ENCODE results near the gene TEKTIP1.
A peak's percentile ranks its signal among the peaks of the same experiment; 100 is the strongest.

The TEKTIP1 gene

DNA sequence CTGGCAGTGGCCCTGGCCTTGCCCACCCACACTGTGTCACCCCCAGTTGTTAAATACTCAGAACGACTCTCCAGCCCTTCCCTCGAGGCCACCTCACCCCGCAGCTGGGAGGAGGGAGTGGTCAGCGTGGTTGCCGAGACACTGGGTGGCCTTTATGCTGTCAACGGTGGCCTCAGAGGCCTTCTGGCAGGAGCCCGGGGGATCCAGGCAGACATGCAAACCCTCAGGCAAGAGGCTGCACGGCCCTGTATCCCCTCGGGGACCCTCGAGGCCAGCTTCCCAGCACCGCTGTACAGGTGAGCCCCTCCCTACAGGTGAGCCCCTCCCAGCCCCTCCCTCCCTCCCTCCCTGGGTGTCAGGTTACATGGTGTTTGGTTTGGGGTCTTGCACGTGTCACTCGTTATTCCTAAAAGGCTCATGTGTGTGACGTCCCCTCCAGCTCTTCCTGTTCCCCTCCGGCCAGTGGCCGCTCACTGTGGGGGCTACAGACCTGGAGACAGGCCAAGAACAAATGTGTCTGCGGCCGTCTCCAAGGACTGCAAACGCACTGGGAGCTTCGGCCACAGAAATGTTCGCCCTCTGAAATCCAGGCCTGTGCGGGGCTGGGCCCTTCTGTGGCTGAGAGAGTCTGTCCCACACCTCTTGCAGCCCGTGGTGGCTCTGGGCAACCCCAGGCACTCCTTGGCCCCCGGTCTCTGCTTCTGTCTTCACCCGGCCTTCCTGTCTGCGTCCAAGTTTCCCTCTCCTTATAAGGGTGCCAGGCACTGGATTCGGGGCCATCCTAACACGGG, at the start of gene TEKTIP1:
Gene TEKTIP1, plus strand, starts transcription at position 210 of the 791 bp plus-strand sequence. Its CDS starts 4 bp downstream, at position 214.
- no peak for DNase-seq

DNA sequence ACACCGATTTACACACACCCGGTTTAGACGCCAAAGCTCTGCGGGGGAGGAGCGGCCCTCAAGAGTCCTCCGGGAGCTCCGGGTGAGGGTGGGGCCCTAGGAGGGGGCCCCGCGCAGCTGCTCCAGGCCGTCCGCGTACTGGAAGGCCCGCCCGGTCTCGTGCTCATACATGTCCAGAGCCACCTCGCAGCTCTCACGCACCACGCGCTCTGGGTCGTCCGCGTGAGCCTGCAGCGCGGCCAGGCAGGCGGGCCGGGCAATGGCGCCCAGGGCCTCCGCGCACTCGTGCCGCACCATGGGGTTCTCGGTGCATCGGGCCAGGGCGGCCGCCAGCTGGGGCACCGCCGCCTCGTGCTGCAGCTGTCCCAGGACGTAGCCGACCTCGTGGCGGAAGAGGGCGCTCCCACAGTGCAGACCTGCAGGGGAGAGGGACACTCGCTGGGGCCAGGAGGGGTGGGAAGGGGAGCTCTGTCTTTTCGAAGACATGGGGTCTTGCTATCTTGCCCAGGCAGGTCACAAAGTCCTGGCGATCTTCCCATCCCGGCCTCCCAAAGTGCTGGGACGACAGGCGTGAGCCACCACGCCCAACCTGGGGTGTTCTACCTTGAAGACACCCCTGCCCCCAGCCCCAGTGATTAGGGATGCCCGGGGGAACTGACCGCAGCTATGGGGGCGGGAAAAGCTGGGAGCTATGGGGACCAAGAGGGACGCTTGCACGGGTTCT, 47.4 kb upstream of the TEKTIP1 start:
- DNase-seq, result no peak

DNA sequence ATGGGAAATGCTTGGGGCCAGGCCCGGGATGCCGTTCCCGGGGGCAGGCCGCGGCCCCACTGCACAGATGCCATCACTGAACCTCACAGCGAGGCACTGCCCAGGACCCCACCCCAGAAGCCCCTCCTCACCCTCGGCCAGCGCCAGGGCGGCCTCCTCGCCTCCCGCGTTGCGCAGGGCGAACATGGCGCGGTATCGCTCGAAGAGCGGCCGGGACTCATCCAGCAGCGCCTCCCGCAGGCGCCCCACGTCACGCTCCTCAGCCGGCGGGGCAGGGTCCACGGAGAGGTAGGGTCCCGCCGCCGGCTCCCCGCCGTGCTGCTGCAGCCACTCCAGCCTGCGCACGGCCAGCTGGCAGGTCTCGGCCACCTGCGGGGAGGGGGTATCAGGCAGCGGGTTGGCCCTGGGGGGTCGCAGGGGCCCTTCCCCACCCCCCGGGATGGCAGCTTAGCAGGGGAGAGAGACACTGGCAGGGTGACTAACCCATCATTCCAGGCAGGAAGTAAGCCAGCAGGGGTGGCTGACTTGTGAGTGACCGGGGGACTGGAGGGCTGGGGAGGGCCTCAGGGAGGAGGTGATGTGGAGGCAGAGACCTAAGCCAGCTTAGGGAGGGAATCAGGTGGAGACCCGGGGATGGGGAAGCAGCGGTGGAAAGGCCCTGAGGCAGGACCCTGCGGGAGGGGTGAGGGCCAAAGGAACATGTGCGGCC, 46.7 kb upstream of the TEKTIP1 start:
- DNase-seq, result no peak

DNA sequence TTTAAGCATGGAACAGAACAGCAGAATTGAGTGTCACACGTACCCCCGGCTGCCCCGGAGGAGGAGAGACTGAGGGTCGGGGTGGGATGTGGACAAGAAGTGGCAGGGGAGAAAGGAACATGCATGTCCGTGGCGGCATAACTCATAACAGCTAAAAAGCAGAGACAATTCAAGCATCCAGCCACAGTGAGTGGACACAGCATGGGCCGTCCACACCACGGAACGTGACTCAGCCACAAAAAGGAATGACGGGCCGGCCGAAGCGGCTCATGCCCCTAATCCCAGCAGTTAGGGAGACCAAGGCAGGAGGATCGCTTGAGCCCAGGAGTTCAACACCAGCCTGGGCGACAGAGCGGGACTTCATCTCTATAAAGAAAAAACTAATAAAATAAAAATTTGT, 46.1 kb upstream of the TEKTIP1 start:
- no peak for DNase-seq

DNA sequence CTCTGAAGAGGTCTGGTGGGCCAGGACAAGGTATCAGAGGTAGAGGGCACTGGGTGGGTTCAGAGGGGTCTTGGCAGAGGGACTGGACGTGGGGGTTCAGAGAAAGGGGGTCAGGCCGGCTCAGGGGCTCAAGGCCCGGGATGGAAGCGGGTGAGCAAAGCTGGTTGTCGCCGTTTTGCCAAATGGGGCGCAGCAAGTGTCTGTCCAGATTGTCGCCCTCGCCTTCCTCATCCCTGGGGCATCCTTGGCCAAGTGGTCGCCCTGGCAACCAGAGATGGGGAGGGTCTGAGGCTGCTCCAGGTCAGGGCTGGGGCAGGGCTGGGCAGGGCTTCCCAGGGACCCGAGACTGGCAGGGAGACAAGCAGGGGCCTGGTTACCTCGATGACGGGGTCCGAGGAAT, 45.3 kb upstream of the TEKTIP1 start:
- no peak for DNase-seq

DNA sequence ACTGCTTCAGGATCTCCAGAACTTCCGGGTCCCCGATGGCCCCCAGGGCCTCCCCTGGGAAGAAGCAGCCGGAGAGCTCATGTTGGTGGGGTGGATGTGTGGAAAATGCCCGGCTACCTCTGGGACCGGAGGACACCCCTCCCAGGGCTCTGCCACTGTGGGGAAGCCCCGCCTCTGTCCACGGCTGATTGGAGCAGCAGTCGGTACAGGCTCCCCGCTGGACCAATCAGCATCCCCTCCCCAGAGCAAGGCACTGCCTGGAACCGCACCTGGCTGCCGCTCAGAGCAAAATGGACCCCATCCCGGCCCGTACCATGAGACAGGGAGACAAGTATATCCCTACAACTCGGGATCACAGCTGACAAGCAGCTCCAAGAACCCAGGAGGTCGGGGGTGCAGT, 44.9 kb upstream of the TEKTIP1 start:
- DNase-seq, result peak; percentile 41

DNA sequence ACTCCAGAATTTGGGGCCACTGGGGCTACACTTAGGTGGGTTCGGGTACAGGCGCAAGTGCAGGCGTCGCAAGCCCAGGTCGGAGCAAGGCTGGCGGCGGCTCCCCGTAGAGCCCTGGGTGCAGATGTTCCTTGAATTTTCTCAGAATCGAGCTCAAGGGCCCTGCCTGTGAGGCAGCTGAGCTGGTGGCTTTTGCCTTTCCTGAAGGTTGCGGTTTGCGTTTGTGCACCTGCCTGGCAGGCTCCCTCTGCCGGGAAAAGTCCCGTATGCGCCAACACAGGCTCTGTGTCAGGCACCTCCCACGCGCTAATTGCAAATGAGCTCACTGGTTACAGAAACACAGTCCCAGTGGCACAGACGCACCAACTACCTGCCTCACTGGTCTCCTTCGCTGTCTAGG, 44.4 kb upstream of the TEKTIP1 start:
- DNase-seq, result peak; percentile 48

DNA sequence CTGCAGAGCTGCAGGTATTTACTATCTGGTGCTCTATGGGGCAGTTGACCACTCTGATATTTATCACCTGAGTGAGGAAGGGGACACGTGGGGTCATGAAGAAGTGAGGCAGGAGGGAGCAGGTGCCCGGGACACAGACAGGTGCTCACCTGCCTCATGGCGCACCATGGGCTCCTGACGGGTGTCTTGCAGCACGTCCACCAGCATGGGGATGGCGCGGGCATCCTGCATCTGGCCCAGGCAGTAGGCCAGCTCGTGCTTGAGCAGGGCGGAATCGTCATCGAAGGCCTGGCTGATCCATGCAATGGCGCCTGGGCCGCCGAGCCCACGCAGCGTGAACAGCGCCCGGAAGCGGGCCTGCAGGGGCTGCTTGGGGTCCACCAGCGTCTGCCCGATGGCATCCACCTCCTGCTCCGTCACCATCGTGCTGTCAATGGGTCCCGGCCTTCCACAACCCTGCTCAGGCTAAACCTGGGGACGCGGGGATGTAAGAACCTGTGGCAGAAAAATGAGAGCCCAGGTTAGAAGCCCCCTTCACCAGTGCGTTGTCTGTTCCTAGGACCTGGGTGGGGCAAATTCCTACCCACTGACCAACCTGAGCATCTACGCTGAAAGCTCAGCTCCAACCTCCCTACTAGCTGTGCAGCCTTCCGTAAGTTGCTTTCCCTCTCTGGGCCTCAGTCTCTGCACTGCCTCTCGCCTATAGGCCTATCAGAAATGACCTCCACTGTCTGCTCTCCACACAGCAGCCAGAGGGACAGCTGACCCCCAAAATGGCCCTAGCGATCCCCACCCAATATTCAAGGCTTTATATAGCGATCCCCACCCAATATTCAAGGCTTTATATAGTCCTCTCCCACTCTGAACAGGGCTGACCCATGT, 42.3 kb upstream of the TEKTIP1 start:
- no peak for DNase-seq

DNA sequence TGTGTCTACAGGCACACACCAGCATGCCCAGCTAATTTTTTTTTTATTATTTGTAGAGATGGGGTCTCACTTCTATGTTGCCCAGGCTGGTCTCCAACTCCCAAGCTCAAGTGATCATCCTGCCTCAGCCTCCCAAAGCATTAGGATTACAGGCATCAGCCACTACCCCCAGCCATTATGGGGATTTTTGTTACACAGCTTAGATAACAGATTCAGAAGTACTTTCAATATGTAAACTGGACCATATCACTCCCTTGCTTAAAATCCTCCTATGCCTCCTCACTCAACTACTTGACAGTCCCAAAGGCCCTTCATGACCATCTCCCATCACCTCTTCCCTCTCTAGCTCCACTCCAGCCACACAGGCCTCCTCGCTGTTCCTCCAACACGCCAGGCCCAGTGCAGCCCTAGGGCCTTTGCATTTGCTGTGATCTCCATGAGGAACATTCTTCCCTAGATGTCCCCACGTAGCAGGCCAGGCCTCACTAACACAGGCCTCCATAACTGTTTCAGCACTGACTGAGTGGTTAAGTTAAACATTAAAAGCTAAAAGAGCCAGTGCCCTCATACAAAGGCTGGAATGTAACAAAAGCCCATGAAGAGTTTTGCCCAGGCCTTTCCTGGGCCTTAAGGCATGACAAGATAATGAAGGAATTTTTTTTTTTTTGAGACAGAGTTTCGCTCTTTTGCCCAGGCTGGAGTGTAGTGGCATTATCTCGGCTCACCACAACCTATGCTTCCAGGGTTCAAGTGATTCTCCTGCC, 41.0 kb upstream of the TEKTIP1 start:
- DNase-seq, result no peak

DNA sequence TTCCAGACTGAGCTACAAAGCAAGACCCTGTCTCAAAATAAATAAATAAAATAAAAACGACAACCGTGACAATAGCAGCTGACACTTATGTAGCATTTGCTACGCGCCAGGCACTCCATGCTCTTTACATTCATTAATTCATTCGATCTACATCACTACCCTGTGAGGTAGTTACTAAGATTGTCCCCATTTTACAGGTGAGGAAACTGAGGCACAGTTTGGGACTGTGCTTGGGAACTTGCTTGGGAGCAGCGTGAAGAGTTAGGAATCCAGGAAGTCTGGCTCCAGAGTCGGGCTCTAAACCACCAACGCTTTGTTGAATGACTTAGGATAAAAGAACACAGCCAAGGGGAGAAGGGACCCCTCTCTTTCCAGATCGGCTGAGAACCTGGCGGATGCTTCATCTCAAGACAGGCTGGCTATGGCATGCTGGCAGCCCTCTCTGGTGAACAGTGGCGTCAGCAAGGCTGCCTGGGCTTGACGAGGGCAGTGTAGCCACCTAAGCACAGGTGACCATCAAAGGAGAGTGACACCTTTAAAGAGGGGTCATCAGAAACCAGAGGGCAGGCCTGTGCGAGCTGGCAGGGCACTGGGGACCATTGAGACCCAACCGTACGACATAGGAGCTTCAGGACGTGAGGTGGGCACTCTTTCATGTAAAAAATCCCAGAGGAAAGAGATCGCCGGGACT, 39.1 kb upstream of the TEKTIP1 start:
- DNase-seq, result no peak

DNA sequence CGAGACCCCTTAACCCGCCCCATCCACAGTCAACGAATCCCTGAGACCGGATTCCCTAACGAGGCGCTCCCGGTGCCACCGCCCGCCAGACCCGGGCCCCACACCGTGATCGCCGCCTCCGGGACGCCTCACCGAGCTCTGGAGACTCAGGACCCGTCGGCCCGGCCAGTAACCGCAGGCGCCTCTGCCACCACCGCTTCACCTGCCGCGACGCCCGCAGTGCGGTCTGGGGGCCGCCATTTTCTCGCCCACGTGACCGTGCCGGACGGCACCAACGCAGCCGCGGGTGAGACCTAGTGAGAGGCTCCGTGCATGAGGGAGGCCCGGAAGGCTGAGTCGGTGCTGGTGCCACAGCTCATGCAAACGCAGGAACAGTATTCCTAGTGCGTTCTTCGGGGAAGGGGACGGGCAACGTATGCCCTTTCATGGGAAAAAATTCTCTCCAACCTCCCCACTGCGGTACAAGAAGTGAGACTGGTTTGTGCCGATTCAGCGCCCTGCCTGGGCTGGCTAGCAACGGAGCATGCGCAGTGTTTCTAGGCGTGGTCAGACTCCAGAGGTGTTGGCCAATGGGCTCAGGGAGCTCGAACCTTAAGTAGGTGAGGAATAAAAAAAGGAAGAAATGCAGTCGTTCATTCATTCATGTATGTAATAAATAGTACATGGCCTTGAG, 38.4 kb upstream of the TEKTIP1 start, which contains the start of gene DOHH:
Gene DOHH, minus strand, starts transcription at position 246 of the 673 bp plus-strand sequence. CDS start 3,860 bp downstream, outside the sequence.
- peak; percentile 95 for DNase-seq

DNA sequence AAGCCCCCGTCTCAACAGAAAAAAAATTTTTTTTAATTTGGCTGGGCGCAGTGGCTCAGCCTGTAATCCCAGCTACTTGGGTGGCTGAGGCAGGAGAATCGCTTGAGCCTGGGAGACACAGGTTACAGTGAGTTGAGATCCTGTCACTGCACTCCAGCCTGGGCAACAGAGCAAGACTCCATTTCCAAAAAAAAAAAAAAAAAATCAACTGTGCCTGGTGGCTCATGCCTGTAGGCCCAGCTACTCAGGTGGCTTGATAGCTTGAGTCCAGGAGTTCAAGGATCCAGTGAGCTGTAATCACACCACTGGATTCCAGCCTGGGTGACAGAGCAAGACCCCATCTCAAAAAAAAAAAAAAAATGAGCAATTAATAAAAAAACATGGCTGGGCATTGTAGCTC, 37.2 kb upstream of the TEKTIP1 start:
- DNase-seq, result no peak

DNA sequence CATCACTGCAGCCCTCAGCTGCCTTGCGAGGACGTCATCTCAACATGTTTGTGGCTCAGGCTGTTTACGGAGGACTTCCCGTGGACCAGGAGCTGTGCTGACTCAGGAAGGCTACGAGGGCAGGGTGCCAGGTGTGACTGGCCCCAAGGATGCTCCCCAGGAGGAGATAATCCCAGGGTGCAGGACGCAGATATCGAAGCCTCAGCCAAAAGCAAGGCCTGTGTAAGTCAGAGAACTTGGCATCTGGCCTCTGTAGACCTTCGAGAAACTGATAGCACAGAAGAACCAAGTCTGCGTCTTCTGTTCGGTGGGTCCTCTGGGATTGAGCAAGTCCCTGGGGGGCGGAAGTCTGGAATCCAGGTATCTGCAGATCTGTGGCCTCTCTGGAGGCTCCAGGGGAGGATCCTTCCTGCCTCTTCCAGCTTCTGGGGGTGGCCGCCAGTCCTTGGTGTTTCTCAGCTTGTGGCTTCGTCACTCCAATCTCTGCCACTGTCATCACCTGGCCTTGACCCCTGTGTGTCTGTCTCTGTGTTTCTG, 35.9 kb upstream of the TEKTIP1 start:
- DNase-seq, result no peak

DNA sequence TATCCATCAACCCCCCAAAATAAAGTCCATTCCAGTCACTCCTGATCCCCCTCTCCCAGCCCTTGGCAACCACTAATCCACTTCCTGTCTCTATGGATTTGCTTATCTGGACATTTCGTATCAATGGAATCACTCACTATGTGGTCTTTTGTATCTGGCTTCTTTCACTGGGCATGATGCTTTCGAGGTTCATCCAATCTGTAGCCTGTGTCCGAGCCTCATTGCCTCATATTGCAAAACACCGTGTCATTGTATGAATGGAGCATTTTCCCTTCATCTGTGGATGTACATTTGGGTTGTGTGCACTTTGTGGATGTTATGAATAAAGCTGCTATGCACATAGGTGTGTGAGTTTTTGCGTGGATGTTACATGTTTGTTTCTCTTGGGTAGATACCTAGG, 34.2 kb upstream of the TEKTIP1 start:
- no peak for DNase-seq

DNA sequence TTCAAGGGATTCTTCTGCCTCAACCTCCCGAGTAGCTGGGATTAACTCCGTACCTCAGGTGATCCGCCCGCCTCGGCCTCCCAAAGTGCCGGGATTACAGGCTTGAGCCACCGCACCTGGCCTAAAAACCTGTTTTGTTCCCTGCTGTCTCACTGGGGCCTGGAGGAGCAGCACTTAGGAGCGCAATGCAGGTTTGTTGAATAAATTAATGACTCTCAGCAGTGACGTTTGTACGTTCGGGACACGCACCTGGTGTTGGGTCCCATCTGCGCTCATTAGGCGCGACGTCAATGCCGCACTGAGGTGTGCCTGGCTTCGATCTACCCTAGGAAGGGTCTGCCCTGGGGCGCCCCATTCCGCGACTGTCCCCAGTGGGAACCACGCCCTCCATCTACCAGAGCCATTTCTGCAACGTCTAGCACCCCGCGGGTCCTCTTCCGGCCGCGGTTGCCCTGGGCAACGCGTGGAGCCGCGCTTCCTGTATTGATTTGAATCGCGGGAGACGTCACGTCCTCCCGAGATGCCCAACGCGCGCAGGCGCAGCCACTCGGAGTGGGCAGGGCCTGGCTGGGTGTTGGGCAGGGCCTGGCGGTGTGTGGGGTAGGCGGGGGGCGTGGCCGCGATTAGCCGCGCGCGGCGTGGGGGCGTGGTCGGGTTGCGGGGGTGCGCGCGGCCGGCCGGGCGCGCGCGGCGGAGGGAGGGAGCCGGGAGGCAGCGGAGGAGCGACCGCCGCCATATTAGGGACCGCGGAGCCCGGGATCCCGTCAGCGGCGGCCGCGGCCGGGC, 33.2 kb upstream of the TEKTIP1 start, which contains the start of gene FZR1:
Gene FZR1, plus strand, starts transcription at position 714 of the 786 bp plus-strand sequence. CDS start 16,679 bp downstream, outside the sequence.
- DNase-seq, result peak; percentile 99

DNA sequence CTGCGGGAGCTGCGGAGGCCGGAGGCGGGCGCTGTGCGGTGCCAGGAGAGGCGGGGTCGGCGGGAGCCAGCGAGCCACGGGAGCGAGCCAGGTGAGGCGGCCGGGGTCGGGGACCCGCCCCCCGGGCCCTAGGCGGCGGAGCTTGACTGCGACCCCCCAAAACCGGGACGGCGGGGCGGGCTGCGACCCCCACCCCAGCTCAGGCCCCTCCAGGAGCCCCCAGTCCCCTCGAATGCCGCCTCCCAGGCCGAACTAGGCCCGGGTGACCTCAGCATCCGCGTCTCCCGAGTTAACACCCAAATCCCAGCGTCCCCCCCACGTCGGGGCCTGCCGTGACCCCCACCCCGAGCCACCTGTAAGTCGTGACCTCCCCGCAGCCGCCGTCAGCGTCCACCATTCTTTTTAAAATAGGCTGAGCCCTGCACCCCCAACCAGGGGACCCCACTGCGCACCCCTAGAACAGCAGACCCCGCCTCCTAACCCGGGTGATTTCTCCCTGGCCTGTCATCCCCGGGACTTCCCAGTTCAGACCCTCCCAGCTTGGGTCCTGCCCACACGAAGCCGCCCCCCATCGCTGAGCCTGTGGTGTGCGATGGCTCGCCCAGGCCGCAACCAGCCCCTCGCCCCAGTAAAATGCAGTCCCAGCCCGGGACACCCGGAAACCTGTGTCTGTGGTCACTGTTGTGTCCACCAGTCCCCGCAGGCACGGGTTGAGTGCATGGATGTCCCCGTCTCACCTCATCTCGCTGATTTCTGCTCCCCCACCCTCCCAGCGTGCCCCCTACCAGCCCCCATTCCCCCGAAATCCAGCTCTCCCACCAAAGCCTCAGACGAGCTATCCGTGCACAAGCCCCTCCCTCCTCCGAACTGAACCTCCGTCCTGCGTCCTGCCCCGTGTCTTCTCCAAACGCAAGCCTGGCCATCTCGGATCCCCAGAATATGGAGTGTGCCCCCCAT, 32.3 kb upstream of the TEKTIP1 start:
- peak; percentile 22 for DNase-seq

DNA sequence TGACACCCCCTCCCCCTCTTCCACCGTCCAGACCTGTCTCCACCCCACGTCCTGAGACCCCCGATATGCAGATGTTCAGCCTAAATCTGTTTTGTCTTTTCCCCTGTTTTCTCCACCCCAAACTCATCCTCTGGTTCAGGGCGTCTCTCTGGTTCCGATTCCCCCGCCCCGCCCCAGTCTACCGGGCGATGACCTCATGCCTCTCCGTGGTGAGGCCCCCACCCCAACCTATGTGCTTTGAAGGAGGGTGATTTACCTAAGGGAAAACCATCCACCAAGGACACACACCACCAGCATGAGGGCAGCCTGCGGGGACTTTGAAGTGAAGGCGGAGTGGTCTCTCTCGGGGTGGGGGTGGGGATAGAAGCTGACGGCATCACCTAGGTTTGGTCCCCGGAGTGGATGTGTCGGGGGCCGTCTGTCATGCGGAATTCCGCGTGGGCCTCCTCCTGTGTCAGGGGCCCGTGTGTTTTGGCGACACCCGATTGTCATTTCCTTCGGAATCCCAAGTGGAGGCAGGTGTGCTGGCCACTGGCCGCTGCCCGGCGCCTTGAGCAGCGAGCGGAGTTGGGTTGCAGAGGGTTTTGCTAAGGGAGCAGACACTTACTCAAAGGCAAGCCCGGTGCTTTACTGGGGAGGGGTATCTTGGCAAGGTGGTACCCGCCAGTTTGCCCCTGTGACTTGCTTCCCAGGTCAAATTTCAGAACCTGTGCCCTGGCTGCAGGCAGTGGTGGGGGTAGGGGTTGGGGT, 31.4 kb upstream of the TEKTIP1 start:
- DNase-seq, result peak; percentile 51
